NCI-H1436 (cell line): ENCODE measurements around the gene PLRG1.

Source experiments
- DNase-seq: peaks from one replicate; lab custom pipeline; 2025; lab: John Stamatoyannopoulos, UW

Gene PLRG1

GRCh38 chr4:154573190-154573870 lies 23.1 kb upstream of the PLRG1 start:
- DNase-seq = no peak

GRCh38 chr4:154569584-154569983 lies 19.4 kb upstream of the PLRG1 start:
- no peak for DNase-seq

- no peak for DNase-seq
These were observed 18.8 kb upstream of the PLRG1 start for GRCh38 chr4:154569028-154569427.

GRCh38 chr4:154566639-154567204 lies 16.5 kb upstream of the PLRG1 start:
- DNase-seq = no peak

- DNase-seq = no peak
These were observed 15.5 kb upstream of the PLRG1 start for GRCh38 chr4:154565704-154566103.

GRCh38 chr4:154564311-154564710 lies 14.1 kb upstream of the PLRG1 start:
- DNase-seq = no peak

- DNase-seq = no peak
These were observed 12.6 kb upstream of the PLRG1 start, which contains the start of gene FGB for GRCh38 chr4:154562697-154563254. FGB (plus strand) TSS chr4:154563011; CDS start chr4:154563019, 8 bp downstream.

- no peak for DNase-seq
These were observed 10.6 kb upstream of the PLRG1 start for GRCh38 chr4:154560824-154561231.

- no peak for DNase-seq
These were observed 10.2 kb upstream of the PLRG1 start for GRCh38 chr4:154560419-154560801.

- peak; percentile 9 for DNase-seq
These were observed 9.6 kb upstream of the PLRG1 start for GRCh38 chr4:154559494-154560418.

- no peak for DNase-seq
These were observed 8.9 kb upstream of the PLRG1 start for GRCh38 chr4:154559141-154559493.

GRCh38 chr4:154551872-154552686 lies 1.9 kb upstream of the PLRG1 start:
- DNase-seq = peak; percentile 48

GRCh38 chr4:154545689-154546088 lies 4.5 kb downstream of the PLRG1 start:
- DNase-seq = no peak

- DNase-seq = no peak
These were observed 7.8 kb downstream of the PLRG1 start for GRCh38 chr4:154542271-154542879.

- DNase-seq = no peak
These were observed 15.9 kb downstream of the PLRG1 start for GRCh38 chr4:154534296-154534695.

- DNase-seq = no peak
These were observed 20.3 kb downstream of the PLRG1 start for GRCh38 chr4:154529728-154530519.

GRCh38 chr4:154528869-154529268 lies 21.3 kb downstream of the PLRG1 start:
- DNase-seq = no peak

- no peak for DNase-seq
These were observed 22.9 kb downstream of the PLRG1 start for GRCh38 chr4:154527308-154527707.

GRCh38 chr4:154526151-154526550 lies 24.0 kb downstream of the PLRG1 start:
- DNase-seq = no peak

GRCh38 chr4:154521607-154522006 lies 28.6 kb downstream of the PLRG1 start:
- DNase-seq = no peak
